NK-92 (cell line): ENCODE data around the gene SF3A1.
"Not testable (repeated sequence)": the region's sequence is repeated elsewhere in the genome, so short reads cannot be mapped to it uniquely, and the experiment has no call there.

Experiments
- DNase-seq: peaks from one replicate; lab custom pipeline; 2025; ENCODE audit not compliant: unreplicated experiment; lab: John Stamatoyannopoulos, UW

Gene SF3A1

GRCh38 chr22:30356449-30357235, at the start of gene SF3A1, which contains the start of gene CCDC157:
Gene SF3A1 (minus strand): TSS chr22:30356894. CDS start chr22:30356792, 102 bp downstream.
Gene CCDC157 (plus strand): TSS chr22:30357007. CDS start chr22:30366001, 8,994 bp downstream.
- no peak for DNase-seq

GRCh38 chr22:30406400-30406799, 49.7 kb upstream of the SF3A1 start:
- DNase-seq: no peak

- no peak for DNase-seq
Observed at GRCh38 chr22:30405731-30406130, 49.0 kb upstream of the SF3A1 start.

GRCh38 chr22:30404307-30404706, 47.6 kb upstream of the SF3A1 start:
- DNase-seq: no peak

- not testable (repeated sequence) for DNase-seq
Observed at GRCh38 chr22:30402766-30403104, 46.0 kb upstream of the SF3A1 start.

- no peak for DNase-seq
Observed at GRCh38 chr22:30402028-30402765, 45.5 kb upstream of the SF3A1 start.

GRCh38 chr22:30401024-30401423, 44.3 kb upstream of the SF3A1 start:
- not testable (repeated sequence) for DNase-seq

GRCh38 chr22:30400159-30400558, 43.5 kb upstream of the SF3A1 start:
- DNase-seq: no peak

- DNase-seq: no peak
Observed at GRCh38 chr22:30399718-30400117, 43.0 kb upstream of the SF3A1 start.

GRCh38 chr22:30398685-30399680, 42.3 kb upstream of the SF3A1 start:
- DNase-seq: no peak

GRCh38 chr22:30397656-30398635, 41.3 kb upstream of the SF3A1 start:
- DNase-seq: no peak

- DNase-seq: no peak
Observed at GRCh38 chr22:30396871-30397655, 40.4 kb upstream of the SF3A1 start, which contains the start of gene SEC14L2. Gene SEC14L2 (plus strand): TSS chr22:30397018. CDS start chr22:30397117, 99 bp downstream.

GRCh38 chr22:30393885-30394284, 37.2 kb upstream of the SF3A1 start:
- no peak for DNase-seq

- DNase-seq: no peak
Observed at GRCh38 chr22:30393322-30393680, 36.6 kb upstream of the SF3A1 start.

GRCh38 chr22:30392661-30393321, 36.1 kb upstream of the SF3A1 start:
- DNase-seq: no peak

GRCh38 chr22:30390974-30391691, 34.4 kb upstream of the SF3A1 start:
- DNase-seq: no peak

GRCh38 chr22:30386960-30387827, 30.5 kb upstream of the SF3A1 start, which contains the start of gene RNF215:
Gene RNF215 (minus strand): TSS chr22:30387411. CDS start chr22:30387313, 98 bp downstream.
- DNase-seq: no peak
